K562 (cell line): Measurements from ENCODE around the gene SLC7A8. TPM values are rescaled to one million over a fixed set of nuclear protein-coding genes. Genes with fewer than 3 reads are reported as not detected.

Experiments used
- DMBX1 ChIP-seq: fragments of 250-450 bp; sonication (Bioruptor Pico); IDR thresholded peaks from 2 replicates; pipeline ENCODE4 v1.8.0; 2022; ENCODE audit warnings: inconsistent platforms, mild to moderate bottlenecking, moderate library complexity, borderline replicate concordance
- ETV5 ChIP-seq: sonication (generic); formaldehyde crosslinking; IDR thresholded peaks from 2 replicates; pipeline ENCODE4 v1.4.0; 2020; ENCODE audit warnings: low read depth, mild to moderate bottlenecking, missing genetic modification reagents
- NR2C2 ChIP-seq, 2 experiments: fragments of 200-800 bp in 1 of 2; sonication (Bioruptor generic) in 1 of 2; sonication (generic) in 1 of 2; formaldehyde crosslinking in 1 of 2; IDR thresholded peaks; 2 replicates each; pipeline versions ENCODE4 v1.6.1 to v1.8.0; 2016 to 2022; ENCODE audit warnings: mild to moderate bottlenecking in 1 of 2, missing compliant biosample characterization in 1 of 2, missing genetic modification characterization in 1 of 2, missing genetic modification reagents in 1 of 2
- PCBP2 ChIP-seq: fragments of 200-400 bp; formaldehyde crosslinking; IDR thresholded peaks from 2 replicates; pipeline ENCODE4 v1.6.1; 2018; ENCODE audit warnings: low read length, low read depth, mild to moderate bottlenecking, moderate library complexity; ENCODE audit not compliant: poor library complexity, severe bottlenecking
- RBM22 ChIP-seq: fragments of 200-400 bp; formaldehyde crosslinking; IDR thresholded peaks from 2 replicates; pipeline ENCODE4 v1.6.1; 2018; ENCODE audit warnings: low read length, low read depth; ENCODE audit not compliant: poor library complexity, severe bottlenecking
- SRSF1 ChIP-seq: fragments of 200-400 bp; formaldehyde crosslinking; IDR thresholded peaks from 2 replicates; pipeline ENCODE4 v1.6.1; 2017; ENCODE audit warnings: mild to moderate bottlenecking, low read depth, low read length, moderate library complexity
- TAL1 ChIP-seq: fragments of 450-650 bp; IDR thresholded peaks from 2 replicates; pipeline ENCODE4 v1.6.1; 2016; ENCODE audit warnings: mild to moderate bottlenecking
- TCF7 ChIP-seq: sonication (generic); IDR thresholded peaks from 2 replicates; pipeline ENCODE4 v1.6.1; 2016; ENCODE audit warnings: antibody characterized with exemption, borderline replicate concordance
- ZNF592 ChIP-seq: fragments of 450-650 bp; IDR thresholded peaks from 2 replicates; pipeline ENCODE4 v1.6.1; 2017; ENCODE audit warnings: antibody characterized with exemption, mild to moderate bottlenecking
- polyA plus RNA-seq, 8 experiments: library from polyadenylated mRNA; depleted of rRNA in 4 of 8; stranded (reverse) in 5 of 8; unstranded in 3 of 8; fragments of >200 nt; fragmentation: Nextera tagmentation in 2 of 8; fragmentation: Illumina TruSeq in 1 of 8; extraction: Ambion mirVana in 2 of 8; extraction: Trizol in 1 of 8; gene quantifications; 2 replicates each; pipeline versions ENCODE4 v1.2.1 to v1.2.3, GENCODE V29; 2011 to 2014; ENCODE audit warnings: inconsistent platforms in 1 of 8, missing spikeins in 1 of 8
- total RNA-seq, 7 experiments: library from RNA; depleted of rRNA in 6 of 7; stranded (reverse); fragments of >200 nt in 6 of 7; fragmentation: Illumina TruSeq in 2 of 7; extraction: Trizol in 2 of 7; gene quantifications; 2 replicates each; pipeline versions ENCODE4 v1.2.1 to v1.2.3, GENCODE V29; 2011 to 2021; ENCODE audit warnings: low replicate concordance in 1 of 7
- TF ChIP-seq, protein P1 (sequence below): sonication (generic); formaldehyde crosslinking; IDR thresholded peaks from 2 replicates; pipeline ENCODE4 v1.8.0; 2023; ENCODE audit warnings: missing genetic modification reagents, mild to moderate bottlenecking, borderline replicate concordance

Gene SLC7A8
- total and polyA plus RNA-seq, 9 of the 15 experiments (the other 6 are each of a cell fraction or from before 2014, with no cell fraction given): 2.0 to 33.0 (median 6.0) TPM

GRCh38 chr14:23124337-23124954 lies 59.0 kb downstream of the SLC7A8 start (continued):
- TF ChIP-seq TCF7 (no peak), PCBP2 (no peak), SRSF1 (no peak), NR2C2 (CRISPR knock-in tag; IDR thresholded peaks at IDR 0.05) (no peak), NR2C2 (tag; IDR thresholded peaks at IDR 0.05) (no peak), RBM22 (no peak), TAL1 (peak; percentile 47), ZNF592 (0 out of 2 replicates have a peak, but pooled peaks have one; percentile 24), DMBX1 (CRISPR knock-in tag) (peak; percentile 20; the same call in 1 of the 2 replicates), ETV5 (CRISPR knock-in tag) (no peak)
- TF ChIP-seq, protein P1, sequence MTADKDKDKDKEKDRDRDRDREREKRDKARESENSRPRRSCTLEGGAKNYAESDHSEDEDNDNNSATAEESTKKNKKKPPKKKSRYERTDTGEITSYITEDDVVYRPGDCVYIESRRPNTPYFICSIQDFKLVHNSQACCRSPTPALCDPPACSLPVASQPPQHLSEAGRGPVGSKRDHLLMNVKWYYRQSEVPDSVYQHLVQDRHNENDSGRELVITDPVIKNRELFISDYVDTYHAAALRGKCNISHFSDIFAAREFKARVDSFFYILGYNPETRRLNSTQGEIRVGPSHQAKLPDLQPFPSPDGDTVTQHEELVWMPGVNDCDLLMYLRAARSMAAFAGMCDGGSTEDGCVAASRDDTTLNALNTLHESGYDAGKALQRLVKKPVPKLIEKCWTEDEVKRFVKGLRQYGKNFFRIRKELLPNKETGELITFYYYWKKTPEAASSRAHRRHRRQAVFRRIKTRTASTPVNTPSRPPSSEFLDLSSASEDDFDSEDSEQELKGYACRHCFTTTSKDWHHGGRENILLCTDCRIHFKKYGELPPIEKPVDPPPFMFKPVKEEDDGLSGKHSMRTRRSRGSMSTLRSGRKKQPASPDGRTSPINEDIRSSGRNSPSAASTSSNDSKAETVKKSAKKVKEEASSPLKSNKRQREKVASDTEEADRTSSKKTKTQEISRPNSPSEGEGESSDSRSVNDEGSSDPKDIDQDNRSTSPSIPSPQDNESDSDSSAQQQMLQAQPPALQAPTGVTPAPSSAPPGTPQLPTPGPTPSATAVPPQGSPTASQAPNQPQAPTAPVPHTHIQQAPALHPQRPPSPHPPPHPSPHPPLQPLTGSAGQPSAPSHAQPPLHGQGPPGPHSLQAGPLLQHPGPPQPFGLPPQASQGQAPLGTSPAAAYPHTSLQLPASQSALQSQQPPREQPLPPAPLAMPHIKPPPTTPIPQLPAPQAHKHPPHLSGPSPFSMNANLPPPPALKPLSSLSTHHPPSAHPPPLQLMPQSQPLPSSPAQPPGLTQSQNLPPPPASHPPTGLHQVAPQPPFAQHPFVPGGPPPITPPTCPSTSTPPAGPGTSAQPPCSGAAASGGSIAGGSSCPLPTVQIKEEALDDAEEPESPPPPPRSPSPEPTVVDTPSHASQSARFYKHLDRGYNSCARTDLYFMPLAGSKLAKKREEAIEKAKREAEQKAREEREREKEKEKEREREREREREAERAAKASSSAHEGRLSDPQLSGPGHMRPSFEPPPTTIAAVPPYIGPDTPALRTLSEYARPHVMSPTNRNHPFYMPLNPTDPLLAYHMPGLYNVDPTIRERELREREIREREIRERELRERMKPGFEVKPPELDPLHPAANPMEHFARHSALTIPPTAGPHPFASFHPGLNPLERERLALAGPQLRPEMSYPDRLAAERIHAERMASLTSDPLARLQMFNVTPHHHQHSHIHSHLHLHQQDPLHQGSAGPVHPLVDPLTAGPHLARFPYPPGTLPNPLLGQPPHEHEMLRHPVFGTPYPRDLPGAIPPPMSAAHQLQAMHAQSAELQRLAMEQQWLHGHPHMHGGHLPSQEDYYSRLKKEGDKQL (CRISPR knock-in tag): no peak
- TF ChIP-seq, all 486 proteins: peak for 16
